Left lung (tissue), 10 donors: Measurements from ENCODE around the gene NAAA. TPM values are rescaled to one million over a fixed set of nuclear protein-coding genes. Genes with fewer than 3 reads are reported as not detected.

Source experiments
- ATAC-seq: fragments of 200-7000 bp; cut with Tn5 transposase; one replicate; pipeline ENCODE4 v1.9.1; 2020; ENCODE audit warnings: moderate library complexity
- DNase-seq, 4 donors: peaks; one replicate each; pipeline ENCODE4 v3.0.0-alpha.2; 2013 to 2020
- H3K27ac ChIP-seq, 2 donors: fragments of 200-600 bp; sonication (generic) in 1 of 2; one replicate each; pipeline versions ENCODE4 v1.5.0 to v1.8.0; 2020 to 2021
- H3K27me3 ChIP-seq, 2 donors: fragments of 200-600 bp; sonication (generic) in 1 of 2; one replicate each; pipeline versions ENCODE4 v1.5.0 to v1.8.0; 2020 to 2021
- H3K36me3 ChIP-seq, 2 donors: fragments of 200-600 bp; sonication (generic) in 1 of 2; one replicate each; pipeline versions ENCODE4 v1.5.0 to v1.8.0; 2020 to 2021
- H3K4me1 ChIP-seq, 2 donors: fragments of 200-600 bp; one replicate each; pipeline ENCODE4 v1.8.0; 2021
- H3K4me3 ChIP-seq, 2 donors: fragments of 200-600 bp; sonication (generic) in 1 of 2; one replicate each; pipeline versions ENCODE4 v1.5.0 to v1.8.0; 2020 to 2021; ENCODE audit warnings: mild to moderate bottlenecking in 1 of 2
- H3K9me3 ChIP-seq, 2 donors: fragments of 200-600 bp; sonication (generic) in 1 of 2; one replicate each; pipeline versions ENCODE4 v1.5.0 to v1.8.0; 2020 to 2021
- intact Hi-C, 2 donors: fragments of 100-400 bp; cut with DNase I; formaldehyde crosslinking; loops; one replicate each; pipeline versions ENCODE4 v1.11.2 to v1.14.2; 2022
- polyA plus RNA-seq, 6 donors: library from polyadenylated mRNA; unstranded; fragments of 120-200 nt; gene quantifications; one replicate each; pipeline ENCODE4 v1.2.1, GENCODE V29; 2013; ENCODE audit not compliant: insufficient read length in 6 of 6
- total RNA-seq, 2 donors: library from RNA; stranded (reverse); fragmentation: NEBNext Ultra II Directional; extraction: Animal tissue kit (Norgen Biotek cat#: 25700); gene quantifications; one replicate each; pipeline ENCODE4 v1.2.1, GENCODE V29; 2021
- TF ChIP-seq, protein P1 (sequence below), 2 donors: fragments of 200-600 bp; sonication (generic) in 1 of 2; IDR thresholded peaks; one replicate each; pipeline versions ENCODE4 v1.5.0 to v1.8.0; 2021; ENCODE audit warnings: antibody characterized with exemption in 2 of 2
- donor health status: DM: no; HTN: yes; CAD: no.
- donor health status: DM: no; HTN: no; CAD: no.

NAAA gene
- total and polyA plus RNA-seq, 8 donors: 6.8 to 25.9 (median 9.9) TPM

DNA sequence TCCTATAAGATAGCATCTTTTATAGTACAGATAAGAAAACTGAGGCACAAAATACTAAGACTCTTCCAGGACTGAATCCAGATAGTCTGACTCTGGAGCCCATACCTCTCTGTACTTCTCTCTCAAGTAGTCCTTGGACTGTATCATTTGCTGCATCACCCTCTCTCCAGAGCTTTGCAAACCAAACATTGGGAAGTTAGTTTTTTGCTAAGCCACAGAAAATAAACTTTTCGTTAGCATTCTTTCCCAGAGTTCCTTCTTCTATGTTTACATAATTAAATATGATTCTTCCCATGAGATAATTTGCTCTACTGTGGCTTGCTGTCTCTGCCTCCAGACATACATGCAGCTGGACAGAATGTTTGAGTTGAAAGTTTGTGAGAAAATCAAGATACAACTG is 60.5 kb downstream of the NAAA start:
- ATAC-seq: no peak
- H3K4me3 ChIP-seq: no peak overlapping the region

GRCh38 chr4:75878246-75878756 is 62.5 kb downstream of the NAAA start:
- H3K4me1 ChIP-seq: no peaks in the 10 kb centered on the region
- no peaks in the 10 kb centered on the region for H3K27me3 ChIP-seq
- no peak for ATAC-seq
- H3K27ac ChIP-seq: no peak overlapping the region
- TF ChIP-seq, protein P1, sequence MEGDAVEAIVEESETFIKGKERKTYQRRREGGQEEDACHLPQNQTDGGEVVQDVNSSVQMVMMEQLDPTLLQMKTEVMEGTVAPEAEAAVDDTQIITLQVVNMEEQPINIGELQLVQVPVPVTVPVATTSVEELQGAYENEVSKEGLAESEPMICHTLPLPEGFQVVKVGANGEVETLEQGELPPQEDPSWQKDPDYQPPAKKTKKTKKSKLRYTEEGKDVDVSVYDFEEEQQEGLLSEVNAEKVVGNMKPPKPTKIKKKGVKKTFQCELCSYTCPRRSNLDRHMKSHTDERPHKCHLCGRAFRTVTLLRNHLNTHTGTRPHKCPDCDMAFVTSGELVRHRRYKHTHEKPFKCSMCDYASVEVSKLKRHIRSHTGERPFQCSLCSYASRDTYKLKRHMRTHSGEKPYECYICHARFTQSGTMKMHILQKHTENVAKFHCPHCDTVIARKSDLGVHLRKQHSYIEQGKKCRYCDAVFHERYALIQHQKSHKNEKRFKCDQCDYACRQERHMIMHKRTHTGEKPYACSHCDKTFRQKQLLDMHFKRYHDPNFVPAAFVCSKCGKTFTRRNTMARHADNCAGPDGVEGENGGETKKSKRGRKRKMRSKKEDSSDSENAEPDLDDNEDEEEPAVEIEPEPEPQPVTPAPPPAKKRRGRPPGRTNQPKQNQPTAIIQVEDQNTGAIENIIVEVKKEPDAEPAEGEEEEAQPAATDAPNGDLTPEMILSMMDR (IDR thresholded peaks at IDR 0.05): no peak
- DNase-seq: no peak
- no peak overlapping the region for H3K4me3 ChIP-seq
- intact Hi-C loops: no loop called here
- H3K36me3 ChIP-seq: no peaks in the 10 kb centered on the region
- H3K9me3 ChIP-seq: no peaks in the 10 kb centered on the region

More for the DNA sequence above, 60.5 kb downstream of the NAAA start:
- Histone ChIP-seq H3K9me3 (no peaks in the 10 kb centered on the region), H3K4me1 (no peaks in the 10 kb centered on the region), H3K27ac (no peak overlapping the region), H3K36me3 (no peaks in the 10 kb centered on the region), H3K27me3 (no peaks in the 10 kb centered on the region)
- no peak for DNase-seq
- TF ChIP-seq, protein P1 (IDR thresholded peaks at IDR 0.05): no peak
- intact Hi-C loops: no loop called here

DNA sequence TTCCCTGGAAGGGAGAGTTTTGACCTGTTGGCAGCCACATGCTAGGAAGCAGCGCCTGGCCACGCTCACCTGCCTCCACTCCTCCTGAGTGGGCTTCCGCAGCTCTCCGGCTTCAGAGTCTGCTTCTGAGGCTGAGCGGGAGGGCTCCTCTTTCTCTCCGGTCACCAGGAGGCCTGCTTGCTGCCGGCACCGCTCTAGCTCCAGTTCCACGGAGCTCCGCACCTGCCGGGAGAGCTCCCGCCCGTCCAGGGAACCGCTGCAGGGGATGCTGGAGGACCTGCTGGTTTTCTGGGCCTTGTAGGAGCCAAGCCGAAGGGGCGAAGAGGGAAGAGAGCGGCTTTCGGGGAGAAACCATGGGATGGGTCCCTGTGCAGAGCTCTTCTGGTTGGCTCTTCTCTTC is 64.6 kb downstream of the NAAA start:
- ATAC-seq (no peak), DNase-seq (no peak)
- Histone ChIP-seq H3K27me3 (no peaks in the 10 kb centered on the region), H3K4me1 (no peaks in the 10 kb centered on the region), H3K4me3 (no peak overlapping the region), H3K9me3 (no peaks in the 10 kb centered on the region), H3K36me3 (no peaks in the 10 kb centered on the region), H3K27ac (no peak overlapping the region)
- TF ChIP-seq, protein P1 (IDR thresholded peaks at IDR 0.05): no peak
- intact Hi-C loops: no loop called here

DNA sequence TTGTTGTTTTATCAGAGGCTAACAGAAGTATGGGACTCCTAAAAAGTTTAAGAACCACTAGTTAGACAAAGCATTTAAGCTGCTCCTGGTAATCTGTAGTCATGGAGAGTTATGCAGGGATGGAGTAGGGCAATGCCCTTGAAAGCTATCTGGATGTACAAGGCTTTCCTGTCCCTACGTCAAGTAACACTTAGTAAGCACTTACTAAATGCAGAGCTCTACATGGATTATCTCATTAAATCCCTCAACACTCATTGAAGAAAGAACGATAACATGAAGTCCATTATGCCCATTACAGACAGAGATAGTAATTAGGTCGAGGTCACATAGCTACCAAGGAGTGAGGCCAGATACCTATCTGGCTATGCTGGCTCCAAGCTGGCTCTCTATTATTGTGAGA is 71.7 kb downstream of the NAAA start:
- H3K27me3 ChIP-seq: no peaks in the 10 kb centered on the region
- DNase-seq: no peak
- H3K9me3 ChIP-seq: no peaks in the 10 kb centered on the region
- TF ChIP-seq, protein P1 (IDR thresholded peaks at IDR 0.05): no peak
- ATAC-seq: no peak
- no peak overlapping the region for H3K4me3 ChIP-seq
- no peak overlapping the region for H3K27ac ChIP-seq
- no peaks in the 10 kb centered on the region for H3K36me3 ChIP-seq
- no peaks in the 10 kb centered on the region for H3K4me1 ChIP-seq
- intact Hi-C loops: no loop called here

DNA sequence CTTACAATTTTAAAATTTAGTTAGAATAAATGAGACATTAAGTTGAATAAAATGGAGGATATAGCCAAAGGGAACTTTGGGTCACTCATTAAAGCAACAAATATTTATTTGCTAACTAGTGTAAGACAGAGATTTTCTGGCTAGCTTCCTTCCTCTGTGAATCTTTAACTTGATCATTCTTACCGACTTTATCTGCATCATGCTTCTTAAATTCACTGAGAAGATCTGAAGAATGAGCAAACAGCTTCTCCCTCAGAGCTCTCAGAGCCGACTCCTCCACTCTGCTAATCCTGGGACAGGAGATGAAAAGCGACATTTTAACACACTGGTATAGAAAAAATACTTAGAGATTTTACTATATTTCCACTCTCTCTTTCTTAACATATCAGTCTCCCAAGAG is 73.7 kb downstream of the NAAA start:
- TF ChIP-seq, protein P1 (IDR thresholded peaks at IDR 0.05): no peak
- H3K27me3 ChIP-seq: no peaks in the 10 kb centered on the region
- intact Hi-C loops: no loop called here
- H3K4me1 ChIP-seq: no peaks in the 10 kb centered on the region
- no peaks in the 10 kb centered on the region for H3K9me3 ChIP-seq
- ATAC-seq (no peak), DNase-seq (no peak)
- no peak overlapping the region for H3K27ac ChIP-seq
- no peaks in the 10 kb centered on the region for H3K36me3 ChIP-seq
- no peak overlapping the region for H3K4me3 ChIP-seq

Other genes starting within 250 kb of the NAAA start
- 10 to 100 TPM; 64.2 to 72.0 TPM for gene USO1, start 216.4 kb downstream of the NAAA start, total RNA-seq
- 10 to 100 TPM; 67.9 to 86.1 (median 78.3) TPM for gene USO1, start 216.4 kb downstream of the NAAA start, polyA plus RNA-seq
- not detected for gene PPEF2, start 38.6 kb downstream of the NAAA start, total RNA-seq
- under 1 TPM in 4 of 6 donors, not detected in 2; 0.06 to 0.54 (median 0.26) TPM for gene PPEF2, start 38.6 kb downstream of the NAAA start, polyA plus RNA-seq
- gene SDAD1, start 49.9 kb upstream of the NAAA start, total RNA-seq: 10 to 100 TPM; 26.2 to 35.9 TPM
- 10 to 100 TPM; 32.0 to 37.7 (median 34.4) TPM for gene SDAD1, start 49.9 kb upstream of the NAAA start, polyA plus RNA-seq
- gene CXCL9, start 66.5 kb upstream of the NAAA start, total RNA-seq: 1 to 10 TPM; 1.1 to 4.1 TPM
- gene CXCL9, start 66.5 kb upstream of the NAAA start, polyA plus RNA-seq: 1 to 10 TPM in 2 of 6 donors, under 1 TPM in 4; 0.53 to 1.7 (median 0.87) TPM
- gene CXCL10, start 82.5 kb upstream of the NAAA start, total RNA-seq: 10 to 100 TPM in 1 of 2 donors, 1 to 10 TPM in 1; 3.4 to 31.6 TPM
- 1 to 10 TPM in 5 of 6 donors, under 1 TPM in 1; 0.94 to 3.1 (median 1.6) TPM for gene CXCL10, start 82.5 kb upstream of the NAAA start, polyA plus RNA-seq
- gene CXCL11, start 95.1 kb upstream of the NAAA start, total RNA-seq: 1 to 10 TPM in 1 of 2 donors, under 1 TPM in 1; 0.41 to 1.9 TPM
- under 1 TPM in 5 of 6 donors, not detected in 1; 0.08 to 0.44 (median 0.21) TPM for gene CXCL11, start 95.1 kb upstream of the NAAA start, polyA plus RNA-seq
- gene ART3, start 133.7 kb upstream of the NAAA start, total RNA-seq: not detected
- under 1 TPM; 0.15 to 0.62 (median 0.36) TPM for gene ART3, start 133.7 kb upstream of the NAAA start, polyA plus RNA-seq
- 10 to 100 TPM; 26.8 to 36.2 TPM for gene NUP54, start 207.4 kb upstream of the NAAA start, total RNA-seq
- gene NUP54, start 207.4 kb upstream of the NAAA start, polyA plus RNA-seq: 100 to 1,000 TPM in 2 of 6 donors, 10 to 100 TPM in 4; 81.5 to 118 (median 93.1) TPM